ENCODE data around the gene DNM3. TPM values are rescaled to one million over a fixed set of nuclear protein-coding genes. Genes with fewer than 3 reads are reported as not detected.
"Not testable (repeated sequence)": the region's sequence is repeated elsewhere in the genome, so short reads cannot be mapped to it uniquely, and the experiment has no call there.

DNM3 gene
- total and polyA plus RNA-seq, 2 experiments from 2014 or later: 0.11 to 1.4 TPM

DNA sequence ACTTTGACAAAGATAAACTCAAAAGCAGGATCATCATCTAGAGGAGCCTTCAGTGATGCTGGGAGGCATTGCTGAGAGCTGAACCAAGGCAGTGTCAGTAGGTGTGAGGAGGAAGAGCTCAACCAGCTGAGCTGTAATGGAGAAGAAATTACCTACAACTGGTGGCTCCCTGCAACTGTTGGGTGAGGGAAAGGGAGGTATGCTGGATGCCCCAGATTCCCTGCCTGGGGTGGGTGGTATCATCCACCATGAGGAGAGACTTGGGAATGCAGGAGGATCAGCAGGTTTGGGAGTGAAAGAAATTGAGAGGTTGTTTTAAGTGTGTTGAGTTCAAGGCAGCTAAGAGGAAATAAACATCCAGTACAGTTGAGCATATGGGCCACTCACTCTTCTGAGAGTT is 199.8 kb downstream of the DNM3 start:
- H3K27ac ChIP-seq: no peak overlapping the region
- H3K9ac ChIP-seq: no peak overlapping the region
- 0 out of 2 replicates have a peak overlapping the region, but pooled peaks have one; percentile 42 for H2AFZ ChIP-seq
- no peak overlapping the region for H3K4me3 ChIP-seq
- in situ Hi-C loops (cut with MboI): no loop called here
- no peaks in the 10 kb centered on the region for H4K20me1 ChIP-seq (ENCODE audit: insufficient read depth)
- H3K4me1 ChIP-seq (ENCODE audit: insufficient read depth): peaks cover 12% of the 10 kb centered on the region
- H3K27me3 ChIP-seq (replicated peaks; ENCODE audit: insufficient read depth): no peaks in the 10 kb centered on the region
- H3K9me3 ChIP-seq (ENCODE audit: low read depth): no peaks in the 10 kb centered on the region
- no peaks in the 10 kb centered on the region for H3F3A ChIP-seq (ENCODE audit: insufficient read depth)
- DNase-seq: no peak
- H3K4me2 ChIP-seq (ENCODE audit: unreplicated experiment): no peak overlapping the region
- no peaks in the 10 kb centered on the region for H3K79me2 ChIP-seq (ENCODE audit: insufficient read depth)
- no peak for TF ChIP-seq EZH2 (IDR thresholded peaks at IDR 0.05; ENCODE audit: insufficient read depth, poor library complexity, severe bottlenecking)
- no peak for TF ChIP-seq EZH2phosphoT487 (IDR thresholded peaks at IDR 0.05; ENCODE audit: insufficient read depth, low read depth)
- no peaks in the 10 kb centered on the region for H3K9me2 ChIP-seq (ENCODE audit: insufficient read depth)
- H3K36me3 ChIP-seq (ENCODE audit: low read depth): no peaks in the 10 kb centered on the region

DNA sequence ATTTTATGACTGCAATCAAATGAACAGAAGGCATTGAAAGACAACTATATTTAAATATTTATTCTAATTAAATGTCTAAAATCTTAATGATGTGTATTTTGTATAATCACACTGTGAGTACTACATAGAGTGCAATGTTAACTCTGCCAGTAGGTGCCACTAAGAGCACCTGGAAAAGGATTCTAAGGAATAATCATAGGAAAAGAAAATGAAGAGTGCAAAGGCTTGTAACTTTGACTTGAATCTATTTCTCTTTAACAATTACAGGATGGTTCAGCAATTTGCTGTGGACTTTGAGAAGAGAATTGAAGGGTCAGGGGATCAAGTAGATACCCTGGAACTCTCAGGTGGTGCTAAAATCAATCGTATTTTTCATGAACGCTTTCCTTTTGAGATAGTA is 200.4 kb downstream of the DNM3 start:
- Histone ChIP-seq H3K4me3 (no peak overlapping the region), H3K36me3 (ENCODE audit: low read depth) (no peaks in the 10 kb centered on the region), H3F3A (ENCODE audit: insufficient read depth) (no peaks in the 10 kb centered on the region), H3K9ac (no peak overlapping the region), H3K79me2 (ENCODE audit: insufficient read depth) (no peaks in the 10 kb centered on the region), H3K9me2 (ENCODE audit: insufficient read depth) (no peaks in the 10 kb centered on the region), H3K27ac (no peak overlapping the region), H2AFZ (0 out of 2 replicates have a peak overlapping the region, but pooled peaks have one; percentile 38), H3K27me3 (replicated peaks; ENCODE audit: insufficient read depth) (no peaks in the 10 kb centered on the region), H4K20me1 (ENCODE audit: insufficient read depth) (no peaks in the 10 kb centered on the region), H3K4me2 (ENCODE audit: unreplicated experiment) (no peak overlapping the region), H3K9me3 (ENCODE audit: low read depth) (no peaks in the 10 kb centered on the region), H3K4me1 (ENCODE audit: insufficient read depth) (peaks cover 12% of the 10 kb centered on the region)
- in situ Hi-C loops (cut with MboI): no loop called here
- TF ChIP-seq EZH2 (IDR thresholded peaks at IDR 0.05; ENCODE audit: insufficient read depth, poor library complexity, severe bottlenecking) (no peak), EZH2phosphoT487 (IDR thresholded peaks at IDR 0.05; ENCODE audit: insufficient read depth, low read depth) (no peak)
- whole genome bisulfite sequencing, 2 experiments (ENCODE audit: low coverage in 1 of 2, low lambda C conversion rate in 2 of 2, missing lambda C conversion rate in 2 of 2): 81 to 87% methylated on average over 2 of the region's 2 CpGs
- DNase-seq: peak; percentile 40

DNA sequence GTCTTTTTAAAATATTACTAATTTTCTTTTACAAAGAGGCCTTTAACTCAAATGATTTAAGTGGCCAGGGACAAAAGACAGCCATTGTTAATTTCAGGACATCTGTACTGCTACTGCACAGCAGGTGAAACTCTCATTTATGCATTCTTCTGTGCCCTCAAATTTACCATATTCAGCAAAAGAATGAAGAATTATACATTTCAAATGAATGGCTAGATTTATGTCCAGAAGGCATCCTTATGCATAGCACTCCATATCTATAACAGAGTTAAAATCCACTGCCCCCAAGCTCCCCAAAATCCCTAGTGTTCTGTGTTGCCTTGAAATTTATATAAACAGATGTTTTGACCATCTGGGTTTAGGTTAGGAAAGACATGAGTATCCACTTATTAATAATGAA is 202.6 kb downstream of the DNM3 start:
- in situ Hi-C loops (cut with MboI): no loop called here

DNA sequence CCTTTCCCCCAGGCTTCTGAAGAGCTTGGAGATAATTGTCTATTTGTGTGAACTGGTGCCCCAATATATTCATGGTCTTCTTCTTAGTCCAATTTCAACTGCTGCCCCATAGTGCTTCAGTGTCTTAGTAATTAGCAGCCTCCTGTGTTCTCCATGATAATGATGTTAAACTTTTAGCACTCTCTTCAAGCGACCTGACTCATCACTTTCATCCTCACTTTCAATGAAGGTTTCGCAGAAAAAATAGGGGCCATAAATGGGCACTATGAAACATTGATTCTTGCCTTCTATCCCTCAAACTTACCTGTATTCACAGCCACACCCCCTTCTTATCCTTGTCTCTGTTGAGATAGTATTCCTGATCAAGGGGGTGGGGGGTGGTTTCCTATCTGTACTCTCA is 210.6 kb downstream of the DNM3 start:
- DNase-seq: no peak
- no peak overlapping the region for H3K4me3 ChIP-seq
- no peaks in the 10 kb centered on the region for H3K36me3 ChIP-seq (ENCODE audit: low read depth)
- no peak for TF ChIP-seq EZH2 (IDR thresholded peaks at IDR 0.05; ENCODE audit: insufficient read depth, poor library complexity, severe bottlenecking)
- no peak for TF ChIP-seq EZH2phosphoT487 (IDR thresholded peaks at IDR 0.05; ENCODE audit: insufficient read depth, low read depth)
- H3F3A ChIP-seq (ENCODE audit: insufficient read depth): no peaks in the 10 kb centered on the region
- H2AFZ ChIP-seq: no peak overlapping the region
- in situ Hi-C loops (cut with MboI): no loop called here
- no peaks in the 10 kb centered on the region for H4K20me1 ChIP-seq (ENCODE audit: insufficient read depth)
- H3K4me1 ChIP-seq (ENCODE audit: insufficient read depth): peaks cover 6% of the 10 kb centered on the region
- no peaks in the 10 kb centered on the region for H3K79me2 ChIP-seq (ENCODE audit: insufficient read depth)
- no peak overlapping the region for H3K4me2 ChIP-seq (ENCODE audit: unreplicated experiment)
- no peak overlapping the region for H3K9ac ChIP-seq
- no peaks in the 10 kb centered on the region for H3K27me3 ChIP-seq (replicated peaks; ENCODE audit: insufficient read depth)
- H3K9me3 ChIP-seq (ENCODE audit: low read depth): no peaks in the 10 kb centered on the region
- no peak overlapping the region for H3K27ac ChIP-seq
- WGBS, 2 experiments (ENCODE audit: low coverage in 1 of 2, low lambda C conversion rate in 2 of 2, missing lambda C conversion rate in 2 of 2): 72 to 77% methylated on average over 2 of the region's 2 CpGs
- H3K9me2 ChIP-seq (ENCODE audit: insufficient read depth): no peaks in the 10 kb centered on the region

More for the DNA sequence above, 202.6 kb downstream of the DNM3 start:
- no peaks in the 10 kb centered on the region for H3K9me2 ChIP-seq (ENCODE audit: insufficient read depth)
- no peaks in the 10 kb centered on the region for H3F3A ChIP-seq (ENCODE audit: insufficient read depth)
- TF ChIP-seq EZH2 (IDR thresholded peaks at IDR 0.05; ENCODE audit: insufficient read depth, poor library complexity, severe bottlenecking) (no peak), EZH2phosphoT487 (IDR thresholded peaks at IDR 0.05; ENCODE audit: insufficient read depth, low read depth) (no peak)
- H3K9me3 ChIP-seq (ENCODE audit: low read depth): no peaks in the 10 kb centered on the region
- H3K9ac ChIP-seq: no peak overlapping the region
- no peak for DNase-seq
- H3K27me3 ChIP-seq (replicated peaks; ENCODE audit: insufficient read depth): no peaks in the 10 kb centered on the region
- H2AFZ ChIP-seq: no peak overlapping the region
- no peak overlapping the region for H3K4me2 ChIP-seq (ENCODE audit: unreplicated experiment)
- no peak overlapping the region for H3K27ac ChIP-seq
- no peaks in the 10 kb centered on the region for H4K20me1 ChIP-seq (ENCODE audit: insufficient read depth)
- H3K4me3 ChIP-seq: no peak overlapping the region
- no peaks in the 10 kb centered on the region for H3K36me3 ChIP-seq (ENCODE audit: low read depth)
- H3K4me1 ChIP-seq (ENCODE audit: insufficient read depth): peaks cover 12% of the 10 kb centered on the region
- H3K79me2 ChIP-seq (ENCODE audit: insufficient read depth): no peaks in the 10 kb centered on the region

DNA sequence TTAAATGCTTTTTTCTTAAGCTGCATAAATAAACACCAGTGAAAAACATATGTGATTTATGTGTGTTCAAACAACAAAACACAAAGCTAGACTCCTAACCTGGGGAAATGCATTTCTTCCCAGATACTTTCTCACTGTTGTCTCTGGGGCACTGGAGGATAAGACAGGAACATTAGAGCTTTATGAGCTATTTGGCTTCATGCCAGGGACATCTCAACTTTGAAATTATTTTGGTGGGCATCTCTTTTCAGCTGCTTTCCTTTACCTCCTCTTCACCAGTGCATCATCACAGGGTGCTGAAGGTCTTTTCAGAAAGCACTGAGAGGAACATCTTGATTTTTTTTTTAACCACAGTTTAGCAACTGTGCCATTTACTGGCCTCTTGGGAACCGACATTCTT is 212.9 kb downstream of the DNM3 start:
- Histone ChIP-seq H3K9me2 (ENCODE audit: insufficient read depth) (no peaks in the 10 kb centered on the region), H3K4me3 (no peak overlapping the region), H3K27me3 (replicated peaks; ENCODE audit: insufficient read depth) (no peaks in the 10 kb centered on the region), H2AFZ (no peak overlapping the region), H3K27ac (no peak overlapping the region), H3K9me3 (ENCODE audit: low read depth) (no peaks in the 10 kb centered on the region), H3F3A (ENCODE audit: insufficient read depth) (no peaks in the 10 kb centered on the region), H3K4me2 (ENCODE audit: unreplicated experiment) (no peak overlapping the region), H3K79me2 (ENCODE audit: insufficient read depth) (no peaks in the 10 kb centered on the region), H3K4me1 (ENCODE audit: insufficient read depth) (peaks cover 6% of the 10 kb centered on the region), H4K20me1 (ENCODE audit: insufficient read depth) (no peaks in the 10 kb centered on the region), H3K36me3 (ENCODE audit: low read depth) (no peaks in the 10 kb centered on the region), H3K9ac (no peak overlapping the region)
- 24 to 65% methylated on average over 1 of the region's 1 CpG for WGBS, 2 experiments (ENCODE audit: low coverage in 1 of 2, low lambda C conversion rate in 2 of 2, missing lambda C conversion rate in 2 of 2)
- peak; percentile 15 for DNase-seq
- TF ChIP-seq EZH2 (IDR thresholded peaks at IDR 0.05; ENCODE audit: insufficient read depth, poor library complexity, severe bottlenecking) (no peak), EZH2phosphoT487 (IDR thresholded peaks at IDR 0.05; ENCODE audit: insufficient read depth, low read depth) (no peak)
- in situ Hi-C loops (cut with MboI): no loop called here

DNA sequence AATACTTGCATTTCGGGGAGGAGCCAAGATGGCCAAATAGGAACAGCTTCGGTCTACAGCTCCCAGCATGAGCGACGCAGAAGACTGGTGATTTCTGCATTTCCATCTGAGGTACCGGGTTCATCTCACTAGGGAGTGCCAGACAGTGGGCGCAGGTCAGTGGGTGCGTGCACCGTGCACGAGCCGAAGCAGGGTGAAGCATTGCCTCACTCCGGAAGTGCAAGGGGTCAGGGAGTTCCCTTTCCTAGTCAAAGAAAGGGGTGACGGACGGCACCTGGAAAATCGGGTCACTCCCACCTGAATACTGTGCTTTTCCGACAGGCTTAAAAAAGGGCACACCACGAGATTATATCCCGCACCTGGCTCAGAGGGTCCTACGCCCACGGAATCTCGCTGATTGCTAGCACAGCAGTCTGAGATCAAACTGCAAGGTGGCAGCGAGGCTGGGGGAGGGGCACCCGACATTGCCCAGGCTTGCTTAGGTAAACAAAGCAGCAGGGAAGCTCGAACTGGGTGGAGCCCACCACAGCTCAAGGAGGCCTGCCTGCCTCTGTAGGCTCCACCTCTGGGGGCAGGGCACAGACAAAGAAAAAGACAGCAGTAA is 214.6 kb downstream of the DNM3 start:
- H3K27ac ChIP-seq; H3K9ac ChIP-seq; H3K4me2 ChIP-seq (ENCODE audit: unreplicated experiment); DNase-seq; H3K9me2 ChIP-seq (ENCODE audit: insufficient read depth); in situ Hi-C loops (cut with MboI); H3K4me1 ChIP-seq (ENCODE audit: insufficient read depth); H3K4me3 ChIP-seq; H3K79me2 ChIP-seq (ENCODE audit: insufficient read depth); H4K20me1 ChIP-seq (ENCODE audit: insufficient read depth); H3K27me3 ChIP-seq (replicated peaks; ENCODE audit: insufficient read depth); H3K9me3 ChIP-seq (ENCODE audit: low read depth); H3K36me3 ChIP-seq (ENCODE audit: low read depth); H2AFZ ChIP-seq; H3F3A ChIP-seq (ENCODE audit: insufficient read depth): not testable (repeated sequence)
- WGBS, 2 experiments (ENCODE audit: low coverage in 1 of 2, low lambda C conversion rate in 2 of 2, missing lambda C conversion rate in 2 of 2): 89 to 90% methylated on average over 23 of the region's 23 CpGs

Measured in GM23248 (cell line).